GM12878 (cell line): ENCODE data around the gene TMEM163. TPM values are rescaled to one million over a fixed set of nuclear protein-coding genes. Genes with fewer than 3 reads are reported as not detected.

Source experiments
- ATAC-seq: fragments of 200-7000 bp; cut with Tn5 transposase; 3 replicates; pipeline ENCODE4 v1.9.1; 2020; ENCODE audit warnings: mild to moderate bottlenecking, moderate library complexity
- BruUV-seq: library from RNA; stranded (reverse); fragments of 400-500 nt; replicated peaks from 2 replicates; lab custom pipeline; 2021; lab: Mats Ljungman, UMichigan
- CTCF ChIA-PET: fragments of 300-600 bp; sonication (Branson Sonifier 250); formaldehyde crosslinking; extraction: SDS; loops from one replicate; lab custom pipeline; 2021; ENCODE audit warnings: inconsistent platforms; lab: Yijun Ruan, JAX
- POLR2A ChIA-PET: fragments of 350-600 bp; formaldehyde crosslinking; extraction: SDS; loops from one replicate; lab custom pipeline; 2021; ENCODE audit warnings: inconsistent platforms; lab: Charles Lee
- RAD21 ChIA-PET: fragments of 300-600 bp; sonication (Branson Sonifier 250); formaldehyde crosslinking; loops from one replicate; lab custom pipeline; 2023; ENCODE audit warnings: antibody characterized with exemption; ENCODE audit not compliant: unreplicated experiment; lab: Charles Lee
- SMC1A ChIA-PET: fragments of 300-600 bp; sonication (Branson Sonifier 250); formaldehyde crosslinking; loops from one replicate; lab custom pipeline; 2023; ENCODE audit not compliant: unreplicated experiment, uncharacterized antibody; lab: Charles Lee
- DNase-seq: peaks from one replicate; pipeline ENCODE4 v3.0.0-alpha.2; 2011; ENCODE audit warnings: low read depth, low spot score
- FAIRE-seq: peaks from 3 replicates; lab custom pipeline; 2011; peaks lifted over from hg19 to GRCh38; lab: Jason Lieb, UNC
- H2AFZ ChIP-seq: 2 replicates; pipeline ENCODE4 v1.6.0; 2011; ENCODE audit warnings: low read depth, low read length, control low read depth; ENCODE audit not compliant: control insufficient read depth
- H3K27ac ChIP-seq: 2 replicates; pipeline ENCODE4 v1.5.1; 2011; ENCODE audit warnings: control low read depth; ENCODE audit not compliant: control insufficient read depth, insufficient read depth
- H3K27me3 ChIP-seq, 2 experiments: replicated peaks in 1 of 2; 2 replicates each; pipeline versions ENCODE4 v1.6.0 to v1.6.1; 2011; ENCODE audit warnings: low read length in 1 of 2; ENCODE audit not compliant: control insufficient read depth in 2 of 2, insufficient read depth in 2 of 2
- H3K36me3 ChIP-seq, 2 experiments: 2 replicates each; pipeline ENCODE4 v1.5.1; 2011; ENCODE audit warnings: low read length in 1 of 2; ENCODE audit not compliant: control insufficient read depth in 2 of 2, insufficient read depth in 2 of 2
- H3K4me1 ChIP-seq: 2 replicates; pipeline ENCODE4 v1.6.1; 2011; ENCODE audit warnings: mild to moderate bottlenecking, low read length, moderate library complexity, mixed read lengths; ENCODE audit not compliant: control insufficient read depth, insufficient read depth
- H3K4me2 ChIP-seq: 2 replicates; pipeline ENCODE4 v1.6.0; 2011; ENCODE audit warnings: control low read depth; ENCODE audit not compliant: control insufficient read depth, insufficient read depth
- H3K4me3 ChIP-seq: fragments of 200-600 bp; sonication (generic); 2 replicates; pipeline ENCODE4 v1.5.1; 2016
- H3K79me2 ChIP-seq: 2 replicates; pipeline ENCODE4 v1.6.0; 2011; ENCODE audit warnings: low read length; ENCODE audit not compliant: control insufficient read depth, insufficient read depth
- H3K9ac ChIP-seq: 2 replicates; pipeline ENCODE4 v1.8.0; 2011; ENCODE audit warnings: low read length, control low read depth, mixed read lengths; ENCODE audit not compliant: control insufficient read depth, insufficient read depth
- H3K9me3 ChIP-seq: replicated peaks from 3 replicates; pipeline ENCODE4 v1.5.1; 2011; ENCODE audit warnings: mild to moderate bottlenecking, low read length; ENCODE audit not compliant: control insufficient read depth, insufficient read depth
- H4K20me1 ChIP-seq: 2 replicates; pipeline ENCODE4 v1.6.0; 2011; ENCODE audit not compliant: control insufficient read depth, insufficient read depth
- CBX3 ChIP-seq: fragments of 200-600 bp; sonication (generic); IDR thresholded peaks from 2 replicates; pipeline ENCODE4 v1.6.1; 2016; ENCODE audit warnings: low read depth, borderline replicate concordance
- EP300 ChIP-seq, 2 experiments: fragments of 150-350 bp in 1 of 2; IDR thresholded peaks; 2 replicates each; pipeline ENCODE4 v1.6.1; 2011 to 2012; ENCODE audit warnings: low read depth in 2 of 2, low read length in 2 of 2, borderline replicate concordance in 1 of 2, improper control_type of control experiment in 1 of 2, inconsistent platforms in 1 of 2; ENCODE audit not compliant: control insufficient read depth in 1 of 2
- EZH2 ChIP-seq: IDR thresholded peaks from 2 replicates; pipeline ENCODE4 v1.6.1; 2012; ENCODE audit warnings: low read depth, mild to moderate bottlenecking, control low read depth, inconsistent platforms, low read length, borderline replicate concordance; ENCODE audit not compliant: control insufficient read depth
- HDAC6 ChIP-seq: fragments of 200-600 bp; sonication (generic); IDR thresholded peaks from one replicate; pipeline ENCODE4 v1.8.0; 2017; ENCODE audit warnings: antibody characterized with exemption; ENCODE audit not compliant: unreplicated experiment
- NFYA ChIP-seq: IDR thresholded peaks from 2 replicates; pipeline ENCODE4 v1.6.1; 2011; ENCODE audit warnings: low read depth, mild to moderate bottlenecking, low read length, improper control_type of control experiment, borderline replicate concordance
- RELA ChIP-seq: fragments of 450-650 bp; IDR thresholded peaks from 2 replicates; pipeline ENCODE4 v1.8.0; 2014; ENCODE audit warnings: borderline replicate concordance; ENCODE audit not compliant: partially characterized antibody
- SIX5 ChIP-seq: IDR thresholded peaks from 2 replicates; pipeline ENCODE4 v1.6.1; 2011; ENCODE audit warnings: mild to moderate bottlenecking, low read depth, low read length, moderate library complexity; ENCODE audit not compliant: severe bottlenecking
- SREBF1 ChIP-seq: IDR thresholded peaks from 2 replicates; pipeline ENCODE4 v1.6.1; 2012; ENCODE audit warnings: mild to moderate bottlenecking, low read length
- WRNIP1 ChIP-seq: IDR thresholded peaks from 2 replicates; pipeline ENCODE4 v1.6.1; 2011; ENCODE audit warnings: low read depth, low read length, improper control_type of control experiment, borderline replicate concordance
- WGBS: methylation state at CpG from one replicate; pipeline ENCODE4 v1.1.6; 2016; ENCODE audit warnings: low lambda C conversion rate; ENCODE audit not compliant: insufficient replicate concordance, insufficient coverage; ENCODE audit errors: missing lambda C conversion rate; 5-methylcytosine and 5-hydroxymethylcytosine counted together
- in situ Hi-C: fragments of 300-500 bp; cut with MboI; formaldehyde crosslinking; loops from 9 replicates; pipeline ENCODE4 v1.14.3; 2018; ENCODE audit warnings: mixed read lengths
- intact Hi-C: fragments of 100-400 bp; cut with micrococcal nuclease; formaldehyde crosslinking; loops from one replicate; pipeline ENCODE4 v1.14.2; 2022; ENCODE audit not compliant: unreplicated experiment
- polyA plus RNA-seq, 11 experiments: library from polyadenylated mRNA; depleted of rRNA in 4 of 11; unstranded in 6 of 11; stranded (reverse) in 5 of 11; fragments of >200 nt; fragmentation: Nextera tagmentation in 4 of 11; fragmentation: Illumina TruSeq in 1 of 11; extraction: Ambion mirVana in 4 of 11; extraction: Trizol in 1 of 11; gene quantifications; 1 replicate in 1 of 11; 2 replicates in 10 of 11; pipeline versions ENCODE4 v1.2.1 to v1.2.3, GENCODE V29; 2011 to 2016; ENCODE audit warnings: inconsistent platforms in 2 of 11, missing spikeins in 2 of 11, low read depth in 1 of 11
- total RNA-seq, 4 experiments: library from RNA; depleted of rRNA in 3 of 4; stranded (reverse); fragments of >200 nt in 3 of 4; fragmentation: Illumina TruSeq in 1 of 4; extraction: Trizol in 1 of 4; gene quantifications; 2 replicates each; pipeline versions ENCODE4 v1.2.1 to v1.2.3, GENCODE V29; 2013 to 2021
- TF ChIP-seq, protein P1 (sequence below): fragments of 450-650 bp; IDR thresholded peaks from 2 replicates; pipeline ENCODE4 v1.6.1; 2017; ENCODE audit warnings: mild to moderate bottlenecking, moderate library complexity
- TF ChIP-seq, protein P2 (sequence below): fragments of 450-650 bp; IDR thresholded peaks from 2 replicates; pipeline ENCODE4 v1.6.1; 2017; ENCODE audit warnings: borderline replicate concordance
- TF ChIP-seq, protein P3 (sequence below): fragments of 450-650 bp; IDR thresholded peaks from 2 replicates; pipeline ENCODE4 v1.6.1; 2014; ENCODE audit warnings: mild to moderate bottlenecking
- TF ChIP-seq, protein P4 (sequence below): IDR thresholded peaks from 2 replicates; pipeline ENCODE4 v1.6.1; 2011; ENCODE audit warnings: borderline replicate concordance, low read depth, mild to moderate bottlenecking, moderate library complexity, low read length; ENCODE audit not compliant: insufficient read depth, poor library complexity, severe bottlenecking

TMEM163 gene
- total and polyA plus RNA-seq, 10 of the 15 experiments (the other 5 are each of a cell fraction or from before 2014, with no cell fraction given) = 0.05 to 0.11 (median 0.07) TPM; not detected in 4

DNA sequence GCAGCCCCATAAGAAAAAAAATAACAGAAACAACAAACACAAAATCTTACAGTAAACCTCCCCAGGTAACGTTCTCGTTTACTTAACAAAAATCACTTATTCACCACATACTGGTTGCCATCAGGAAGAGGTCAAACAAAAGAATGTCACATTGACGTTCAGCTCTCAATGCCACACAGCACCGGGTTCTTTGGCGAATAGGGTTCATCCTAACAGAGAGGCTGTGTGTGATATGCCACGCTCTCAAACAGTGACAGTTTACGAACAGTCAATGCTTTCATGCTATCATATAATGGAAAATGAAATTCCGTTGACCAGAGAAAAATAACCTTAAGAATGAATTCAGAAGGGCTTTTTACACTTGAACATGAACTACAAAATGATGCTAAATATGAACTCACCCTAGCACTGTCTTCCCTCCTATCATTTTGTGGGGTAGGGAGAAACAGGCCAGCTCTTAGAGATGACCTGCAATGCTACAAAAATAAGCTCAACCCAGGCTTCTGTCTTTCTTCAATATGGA is 2.0 kb downstream of the TMEM163 start:
- no TSS peak for BruUV-seq
- POLR2A ChIA-PET = interaction anchor here (0.5 to 0.6 kb wide), 2 partner anchors 15 to 209 kb away, joined by 3 to 6 read pairs; no protein-coding TSS in a partner anchor
- no peak overlapping the region for H3K4me3 ChIP-seq

More for the DNA sequence above, 2.0 kb downstream of the TMEM163 start:
- WGBS = 60% methylated on average over 8 of the region's 8 CpGs
- no peak overlapping the region for H3K9ac ChIP-seq
- no peak for TF ChIP-seq WRNIP1
- TF ChIP-seq, protein P1, sequence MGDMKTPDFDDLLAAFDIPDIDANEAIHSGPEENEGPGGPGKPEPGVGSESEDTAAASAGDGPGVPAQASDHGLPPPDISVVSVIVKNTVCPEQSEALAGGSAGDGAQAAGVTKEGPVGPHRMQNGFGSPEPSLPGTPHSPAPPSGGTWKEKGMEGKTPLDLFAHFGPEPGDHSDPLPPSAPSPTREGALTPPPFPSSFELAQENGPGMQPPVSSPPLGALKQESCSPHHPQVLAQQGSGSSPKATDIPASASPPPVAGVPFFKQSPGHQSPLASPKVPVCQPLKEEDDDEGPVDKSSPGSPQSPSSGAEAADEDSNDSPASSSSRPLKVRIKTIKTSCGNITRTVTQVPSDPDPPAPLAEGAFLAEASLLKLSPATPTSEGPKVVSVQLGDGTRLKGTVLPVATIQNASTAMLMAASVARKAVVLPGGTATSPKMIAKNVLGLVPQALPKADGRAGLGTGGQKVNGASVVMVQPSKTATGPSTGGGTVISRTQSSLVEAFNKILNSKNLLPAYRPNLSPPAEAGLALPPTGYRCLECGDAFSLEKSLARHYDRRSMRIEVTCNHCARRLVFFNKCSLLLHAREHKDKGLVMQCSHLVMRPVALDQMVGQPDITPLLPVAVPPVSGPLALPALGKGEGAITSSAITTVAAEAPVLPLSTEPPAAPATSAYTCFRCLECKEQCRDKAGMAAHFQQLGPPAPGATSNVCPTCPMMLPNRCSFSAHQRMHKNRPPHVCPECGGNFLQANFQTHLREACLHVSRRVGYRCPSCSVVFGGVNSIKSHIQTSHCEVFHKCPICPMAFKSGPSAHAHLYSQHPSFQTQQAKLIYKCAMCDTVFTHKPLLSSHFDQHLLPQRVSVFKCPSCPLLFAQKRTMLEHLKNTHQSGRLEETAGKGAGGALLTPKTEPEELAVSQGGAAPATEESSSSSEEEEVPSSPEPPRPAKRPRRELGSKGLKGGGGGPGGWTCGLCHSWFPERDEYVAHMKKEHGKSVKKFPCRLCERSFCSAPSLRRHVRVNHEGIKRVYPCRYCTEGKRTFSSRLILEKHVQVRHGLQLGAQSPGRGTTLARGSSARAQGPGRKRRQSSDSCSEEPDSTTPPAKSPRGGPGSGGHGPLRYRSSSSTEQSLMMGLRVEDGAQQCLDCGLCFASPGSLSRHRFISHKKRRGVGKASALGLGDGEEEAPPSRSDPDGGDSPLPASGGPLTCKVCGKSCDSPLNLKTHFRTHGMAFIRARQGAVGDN = no peak
- no peak for TF ChIP-seq SREBF1
- no peak for TF ChIP-seq HDAC6
- TF ChIP-seq, protein P2, sequence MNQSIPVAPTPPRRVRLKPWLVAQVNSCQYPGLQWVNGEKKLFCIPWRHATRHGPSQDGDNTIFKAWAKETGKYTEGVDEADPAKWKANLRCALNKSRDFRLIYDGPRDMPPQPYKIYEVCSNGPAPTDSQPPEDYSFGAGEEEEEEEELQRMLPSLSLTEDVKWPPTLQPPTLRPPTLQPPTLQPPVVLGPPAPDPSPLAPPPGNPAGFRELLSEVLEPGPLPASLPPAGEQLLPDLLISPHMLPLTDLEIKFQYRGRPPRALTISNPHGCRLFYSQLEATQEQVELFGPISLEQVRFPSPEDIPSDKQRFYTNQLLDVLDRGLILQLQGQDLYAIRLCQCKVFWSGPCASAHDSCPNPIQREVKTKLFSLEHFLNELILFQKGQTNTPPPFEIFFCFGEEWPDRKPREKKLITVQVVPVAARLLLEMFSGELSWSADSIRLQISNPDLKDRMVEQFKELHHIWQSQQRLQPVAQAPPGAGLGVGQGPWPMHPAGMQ = no peak
- TF ChIP-seq, protein P3, sequence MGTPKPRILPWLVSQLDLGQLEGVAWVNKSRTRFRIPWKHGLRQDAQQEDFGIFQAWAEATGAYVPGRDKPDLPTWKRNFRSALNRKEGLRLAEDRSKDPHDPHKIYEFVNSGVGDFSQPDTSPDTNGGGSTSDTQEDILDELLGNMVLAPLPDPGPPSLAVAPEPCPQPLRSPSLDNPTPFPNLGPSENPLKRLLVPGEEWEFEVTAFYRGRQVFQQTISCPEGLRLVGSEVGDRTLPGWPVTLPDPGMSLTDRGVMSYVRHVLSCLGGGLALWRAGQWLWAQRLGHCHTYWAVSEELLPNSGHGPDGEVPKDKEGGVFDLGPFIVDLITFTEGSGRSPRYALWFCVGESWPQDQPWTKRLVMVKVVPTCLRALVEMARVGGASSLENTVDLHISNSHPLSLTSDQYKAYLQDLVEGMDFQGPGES = no peak
- TF ChIP-seq CBX3 = no peak
- TF ChIP-seq EZH2 = no peak
- TF ChIP-seq NFYA = no peak
- no peak for TF ChIP-seq EP300 (IDR thresholded peaks at IDR 0.05; ENCODE audit: borderline replicate concordance in 1 of 2, control insufficient read depth in 1 of 2, low read depth in 2 of 2, low read length in 2 of 2)
- no peak for TF ChIP-seq SIX5
- TF ChIP-seq RELA = no peak
- TF ChIP-seq, protein P4, sequence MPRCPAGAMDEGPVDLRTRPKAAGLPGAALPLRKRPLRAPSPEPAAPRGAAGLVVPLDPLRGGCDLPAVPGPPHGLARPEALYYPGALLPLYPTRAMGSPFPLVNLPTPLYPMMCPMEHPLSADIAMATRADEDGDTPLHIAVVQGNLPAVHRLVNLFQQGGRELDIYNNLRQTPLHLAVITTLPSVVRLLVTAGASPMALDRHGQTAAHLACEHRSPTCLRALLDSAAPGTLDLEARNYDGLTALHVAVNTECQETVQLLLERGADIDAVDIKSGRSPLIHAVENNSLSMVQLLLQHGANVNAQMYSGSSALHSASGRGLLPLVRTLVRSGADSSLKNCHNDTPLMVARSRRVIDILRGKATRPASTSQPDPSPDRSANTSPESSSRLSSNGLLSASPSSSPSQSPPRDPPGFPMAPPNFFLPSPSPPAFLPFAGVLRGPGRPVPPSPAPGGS = no peak
- H3K36me3 ChIP-seq = no peaks in the 10 kb centered on the region
- no peak overlapping the region for H3K4me2 ChIP-seq
- SMC1A ChIA-PET = no interaction called here
- no peak for DNase-seq
- no peak overlapping the region for H3K27ac ChIP-seq
- H3K27me3 ChIP-seq = peaks cover 5 to 24% of the 10 kb centered on the region in 2 experiments; a peak in 3 of 4 replicates
- H3K79me2 ChIP-seq = no peaks in the 10 kb centered on the region
- no peak overlapping the region for H2AFZ ChIP-seq
- H3K4me1 ChIP-seq = no peaks in the 10 kb centered on the region; the same call in 1 of the 2 replicates
- H3K9me3 ChIP-seq = no peaks in the 10 kb centered on the region
- CTCF ChIA-PET = no interaction called here
- ATAC-seq = no peak
- RAD21 ChIA-PET = no interaction called here
- in situ Hi-C loops = no loop called here
- no peaks in the 10 kb centered on the region for H4K20me1 ChIP-seq
- FAIRE-seq = no peak
- intact Hi-C loops = no loop called here
